Measurements from ENCODE around the gene RPUSD3. TPM values are rescaled to one million over a fixed set of nuclear protein-coding genes. Genes with fewer than 3 reads are reported as not detected.

Gene RPUSD3
- 30.5 and 50.2 TPM in 2 replicates for total RNA-seq (ENCODE audit: low replicate concordance)

DNA sequence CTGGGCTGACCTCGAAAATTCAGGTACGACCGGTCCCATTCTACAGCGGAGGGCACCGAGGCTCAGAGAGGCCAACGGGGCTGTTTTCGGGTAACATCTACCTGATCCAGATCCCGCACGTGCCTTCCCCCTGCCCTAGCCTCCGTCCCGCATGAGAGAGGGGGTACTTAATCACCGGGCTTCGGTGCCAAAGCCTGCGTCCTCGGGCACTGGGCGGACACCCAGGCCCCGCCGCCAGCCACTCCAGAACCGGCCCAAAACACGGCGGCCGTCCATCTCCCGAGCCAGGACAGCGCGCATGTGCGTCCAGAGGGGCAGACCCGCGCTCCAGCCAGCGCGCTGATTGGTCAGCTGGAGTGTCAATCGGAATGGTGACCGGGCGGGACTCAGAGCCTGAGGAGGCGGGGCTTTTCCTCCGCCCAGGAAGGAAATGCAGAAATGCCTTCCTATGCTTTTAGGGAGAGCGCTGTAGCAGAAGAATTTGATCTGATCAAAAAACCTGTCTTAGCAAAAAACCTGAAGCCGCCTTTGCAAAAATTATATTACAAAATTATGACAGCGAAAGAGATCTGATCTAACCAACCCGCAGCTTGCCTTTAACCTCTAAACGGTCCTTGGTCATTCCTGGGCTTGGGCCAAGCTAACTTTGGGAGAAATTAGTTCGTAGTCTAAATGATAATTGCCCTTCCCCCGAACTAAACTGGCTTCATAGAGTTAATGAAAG, at the start of gene RPUSD3:
Gene RPUSD3, minus strand, starts transcription at position 294 of the 724 bp plus-strand sequence. Its CDS starts 18 bp downstream, at position 276.
- H3K4me2 ChIP-seq, result peak within 1 kb of the TSS; percentile 82
- no peaks in the 10 kb centered on the region for H4K20me1 ChIP-seq (ENCODE audit: low read depth)
- peak within 1 kb of the TSS; percentile 93 for H2AFZ ChIP-seq (replicated peaks)
- H3K9me3 Mint-ChIP-seq, result no peaks in the 10 kb centered on the region
- peaks cover 6% of the 10 kb centered on the region for H3F3A ChIP-seq (ENCODE audit: low read depth)
- H3K79me2 ChIP-seq (ENCODE audit: low read depth), result no peaks in the 10 kb centered on the region
- H3K27ac ChIP-seq, result no peak within 1 kb of the TSS
- no peaks in the 10 kb centered on the region for H3K36me3 ChIP-seq
- peaks cover 3% of the 10 kb centered on the region for H3K4me1 ChIP-seq
- peak; percentile 96 for DNase-seq (ENCODE audit: low spot score)
- peak within 1 kb of the TSS; percentile 60 for H3K27ac Mint-ChIP-seq
- H3K27me3 Mint-ChIP-seq (ENCODE audit: insufficient read depth, low read depth), result peaks cover 4% of the 10 kb centered on the region
- H3K27me3 ChIP-seq, result no peaks in the 10 kb centered on the region
- H3K9me3 ChIP-seq (ENCODE audit: low read depth), result no peaks in the 10 kb centered on the region
- TF ChIP-seq EZH2phosphoT487 (IDR thresholded peaks at IDR 0.05) (no peak), CTCF (IDR thresholded peaks at IDR 0.05) (no peak), EZH2 (IDR thresholded peaks at IDR 0.05) (no peak)
- H3K4me1 Mint-ChIP-seq, result peaks cover 14% of the 10 kb centered on the region
- H3K4me3 Mint-ChIP-seq, result peak within 1 kb of the TSS; percentile 97
- peaks cover 10% of the 10 kb centered on the region for H3K36me3 Mint-ChIP-seq
- peak within 1 kb of the TSS; percentile 70 for H3K4me3 ChIP-seq
- H3K9ac ChIP-seq, result peak within 1 kb of the TSS; percentile 23

DNA sequence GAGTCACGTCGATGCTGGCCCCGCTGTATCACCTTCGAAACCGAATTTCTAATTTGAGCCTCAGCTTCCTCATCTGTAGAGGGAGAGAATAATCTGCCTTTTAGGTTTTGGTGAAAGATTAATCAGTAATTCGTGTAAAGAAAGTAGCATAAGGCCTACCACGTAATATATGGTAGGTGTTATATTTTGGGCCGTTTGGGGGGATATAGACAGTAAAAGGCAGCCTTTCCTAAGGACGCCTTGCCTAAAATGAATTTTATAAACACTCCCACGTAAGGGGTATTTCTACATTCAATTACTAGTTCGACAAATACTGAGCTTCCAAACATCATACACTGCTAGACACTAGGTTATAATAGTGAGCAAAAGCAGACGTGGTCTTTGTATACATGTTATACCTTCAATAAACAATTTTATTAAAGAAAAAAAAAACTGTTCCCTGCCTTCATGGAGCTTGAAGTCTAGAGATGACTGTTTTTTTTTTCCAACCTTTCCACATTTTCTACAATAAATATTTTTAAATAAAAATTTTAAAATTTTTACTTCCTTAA, 47.3 kb upstream of the RPUSD3 start:
- no peaks in the 10 kb centered on the region for H3K9me3 ChIP-seq (ENCODE audit: low read depth)
- H3K36me3 ChIP-seq, result no peaks in the 10 kb centered on the region
- peak overlapping the region; percentile 82 for H3K4me2 ChIP-seq
- no peaks in the 10 kb centered on the region for H3K9me3 Mint-ChIP-seq
- no peak for DNase-seq (ENCODE audit: low spot score)
- no peak overlapping the region for H3K27ac Mint-ChIP-seq
- H3K4me3 Mint-ChIP-seq, result peak overlapping the region; percentile 98
- peak overlapping the region; percentile 96 for H3K4me3 ChIP-seq
- H3K4me1 ChIP-seq, result peaks cover 7% of the 10 kb centered on the region
- H3K27me3 Mint-ChIP-seq (ENCODE audit: insufficient read depth, low read depth), result peaks cover 4% of the 10 kb centered on the region
- peaks cover 38% of the 10 kb centered on the region for H3K79me2 ChIP-seq (ENCODE audit: low read depth)
- no peaks in the 10 kb centered on the region for H3K27me3 ChIP-seq
- H3K9ac ChIP-seq, result peak overlapping the region; percentile 97
- no peak overlapping the region for H3K27ac ChIP-seq
- peak overlapping the region; percentile 92 for H2AFZ ChIP-seq (replicated peaks)
- H3F3A ChIP-seq (ENCODE audit: low read depth), result peaks cover 8% of the 10 kb centered on the region
- H3K4me1 Mint-ChIP-seq, result peaks cover 15% of the 10 kb centered on the region
- peaks cover 19% of the 10 kb centered on the region for H4K20me1 ChIP-seq (ENCODE audit: low read depth)
- peaks cover 25% of the 10 kb centered on the region for H3K36me3 Mint-ChIP-seq
- TF ChIP-seq CTCF (IDR thresholded peaks at IDR 0.05) (no peak), EZH2phosphoT487 (IDR thresholded peaks at IDR 0.05) (no peak), EZH2 (IDR thresholded peaks at IDR 0.05) (no peak)

- peak within 1 kb of the TSS; percentile 82 for H3K4me2 ChIP-seq
- H3K9ac ChIP-seq, result peak within 1 kb of the TSS; percentile 97
- H3K36me3 ChIP-seq, result no peaks in the 10 kb centered on the region
- H3K79me2 ChIP-seq (ENCODE audit: low read depth), result peaks cover 38% of the 10 kb centered on the region
- H3K4me1 ChIP-seq, result peaks cover 7% of the 10 kb centered on the region
- H3K9me3 ChIP-seq (ENCODE audit: low read depth), result no peaks in the 10 kb centered on the region
- H3K9me3 Mint-ChIP-seq, result no peaks in the 10 kb centered on the region
- peak within 1 kb of the TSS; percentile 92 for H2AFZ ChIP-seq (replicated peaks)
- H3K4me3 ChIP-seq, result peak within 1 kb of the TSS; percentile 96
- peak; percentile 94 for DNase-seq (ENCODE audit: low spot score)
- peaks cover 19% of the 10 kb centered on the region for H4K20me1 ChIP-seq (ENCODE audit: low read depth)
- H3K27me3 Mint-ChIP-seq (ENCODE audit: insufficient read depth, low read depth), result peaks cover 7% of the 10 kb centered on the region
- H3F3A ChIP-seq (ENCODE audit: low read depth), result peaks cover 8% of the 10 kb centered on the region
- TF ChIP-seq EZH2 (IDR thresholded peaks at IDR 0.05), result no peak
- no peak for TF ChIP-seq CTCF (IDR thresholded peaks at IDR 0.05)
- TF ChIP-seq EZH2phosphoT487 (IDR thresholded peaks at IDR 0.05), result no peak
- peak within 1 kb of the TSS; percentile 98 for H3K4me3 Mint-ChIP-seq
- peak within 1 kb of the TSS; percentile 91 for H3K27ac Mint-ChIP-seq
- no peaks in the 10 kb centered on the region for H3K27me3 ChIP-seq
- H3K36me3 Mint-ChIP-seq, result peaks cover 25% of the 10 kb centered on the region
- peaks cover 15% of the 10 kb centered on the region for H3K4me1 Mint-ChIP-seq
- no peak within 1 kb of the TSS for H3K27ac ChIP-seq
These were observed 46.7 kb upstream of the RPUSD3 start, which contains the start of gene JAGN1 for GRCh38 chr3:9890249-9891071. Gene JAGN1, plus strand, starts transcription at chr3:9890610. Its CDS starts 113 bp downstream, at chr3:9890723.
